Measurements from ENCODE around the gene ABCB9.

The ABCB9 gene

GRCh38 chr12:123005081-123005626 lies 38.9 kb upstream of the ABCB9 start:
- no peak for DNase-seq (ENCODE audit: low spot score)
- no peak overlapping the region for H3K27ac ChIP-seq
- no peak overlapping the region for H3K4me3 ChIP-seq
- TF ChIP-seq CTCF (IDR thresholded peaks at IDR 0.05), result no peak

GRCh38 chr12:123004287-123004686 lies 38.0 kb upstream of the ABCB9 start:
- H3K4me3 ChIP-seq, result no peak overlapping the region
- TF ChIP-seq CTCF (IDR thresholded peaks at IDR 0.05), result no peak
- DNase-seq (ENCODE audit: low spot score), result no peak
- H3K27ac ChIP-seq, result no peak overlapping the region

- DNase-seq (ENCODE audit: low spot score), result no peak
- no peak for TF ChIP-seq CTCF (IDR thresholded peaks at IDR 0.05)
- no peak overlapping the region for H3K27ac ChIP-seq
- no peak overlapping the region for H3K4me3 ChIP-seq
Measured at GRCh38 chr12:123003257-123003656, 37.0 kb upstream of the ABCB9 start.

- Histone ChIP-seq H3K4me3 (no peak overlapping the region), H3K27ac (no peak overlapping the region)
- TF ChIP-seq CTCF (IDR thresholded peaks at IDR 0.05), result no peak
- DNase-seq (ENCODE audit: low spot score), result no peak
Measured at GRCh38 chr12:123001464-123001863, 35.2 kb upstream of the ABCB9 start.

- no peak for TF ChIP-seq CTCF (IDR thresholded peaks at IDR 0.05)
- H3K27ac ChIP-seq, result no peak overlapping the region
- DNase-seq (ENCODE audit: low spot score), result no peak
- H3K4me3 ChIP-seq, result no peak overlapping the region
Measured at GRCh38 chr12:123000578-123000977, 34.3 kb upstream of the ABCB9 start.

- TF ChIP-seq CTCF (IDR thresholded peaks at IDR 0.05), result no peak
- no peak for DNase-seq (ENCODE audit: low spot score)
- Histone ChIP-seq H3K4me3 (no peak overlapping the region), H3K27ac (no peak overlapping the region)
Measured at GRCh38 chr12:122999986-123000420, 33.7 kb upstream of the ABCB9 start.

- TF ChIP-seq CTCF (IDR thresholded peaks at IDR 0.05), result no peak
Measured at GRCh38 chr12:122999196-122999946, 33.1 kb upstream of the ABCB9 start.

More at GRCh38 chr12:122999196-122999946, 33.1 kb upstream of the ABCB9 start:
- H3K27ac ChIP-seq, result no peak overlapping the region
- H3K4me3 ChIP-seq, result no peak overlapping the region
- no peak for DNase-seq (ENCODE audit: low spot score)

Data from coronary artery (tissue), 2 donors.